HG03457 (cell line): ENCODE measurements around the gene GREB1L.
"Not testable (repeated sequence)": the region's sequence is repeated elsewhere in the genome, so short reads cannot be mapped to it uniquely, and the experiment has no call there.

ENCODE experiments used
- ATAC-seq: cut with Tn5 transposase; IDR thresholded peaks from one replicate; pipeline ENCODE4 v1.9.1; 2021; ENCODE audit warnings: moderate number of reproducible peaks; ENCODE audit not compliant: unreplicated experiment

GREB1L gene

GRCh38 chr18:21362831-21363230 lies 120.8 kb downstream of the GREB1L start:
- no peak for ATAC-seq

GRCh38 chr18:21363348-21363747 lies 121.3 kb downstream of the GREB1L start:
- no peak for ATAC-seq

GRCh38 chr18:21364471-21364870 lies 122.4 kb downstream of the GREB1L start:
- ATAC-seq: no peak

GRCh38 chr18:21366896-21367295 lies 124.9 kb downstream of the GREB1L start:
- no peak for ATAC-seq

GRCh38 chr18:21369146-21369545 lies 127.1 kb downstream of the GREB1L start:
- no peak for ATAC-seq

- ATAC-seq: not testable (repeated sequence)
Observed at GRCh38 chr18:21369597-21369996, 127.6 kb downstream of the GREB1L start.

- ATAC-seq: no peak
Observed at GRCh38 chr18:21383031-21383430, 141.0 kb downstream of the GREB1L start.

- ATAC-seq: no peak
Observed at GRCh38 chr18:21386523-21387240, 144.7 kb downstream of the GREB1L start.

GRCh38 chr18:21387886-21388285 lies 145.9 kb downstream of the GREB1L start:
- ATAC-seq: no peak

- no peak for ATAC-seq
Observed at GRCh38 chr18:21389283-21389682, 147.3 kb downstream of the GREB1L start.

- no peak for ATAC-seq
Observed at GRCh38 chr18:21389903-21390302, 147.9 kb downstream of the GREB1L start.

GRCh38 chr18:21391074-21391673 lies 149.1 kb downstream of the GREB1L start:
- ATAC-seq: no peak

GRCh38 chr18:21393986-21394385 lies 152.0 kb downstream of the GREB1L start:
- ATAC-seq: no peak

- ATAC-seq: no peak
Observed at GRCh38 chr18:21398121-21398520, 156.1 kb downstream of the GREB1L start.

- no peak for ATAC-seq
Observed at GRCh38 chr18:21402272-21402671, 160.2 kb downstream of the GREB1L start.

- ATAC-seq: no peak
Observed at GRCh38 chr18:21404426-21404825, 162.4 kb downstream of the GREB1L start.

GRCh38 chr18:21406116-21406515 lies 164.1 kb downstream of the GREB1L start:
- no peak for ATAC-seq

GRCh38 chr18:21408681-21409080 lies 166.6 kb downstream of the GREB1L start:
- ATAC-seq: no peak

- ATAC-seq: no peak
Observed at GRCh38 chr18:21433436-21433835, 191.4 kb downstream of the GREB1L start.

- no peak for ATAC-seq
Observed at GRCh38 chr18:21439431-21439846, 197.4 kb downstream of the GREB1L start.

- ATAC-seq: no peak
Observed at GRCh38 chr18:21441670-21442069, 199.6 kb downstream of the GREB1L start.

GRCh38 chr18:21443776-21444464 lies 201.9 kb downstream of the GREB1L start:
- ATAC-seq: no peak
